ENCODE measurements around the gene SECISBP2L. TPM values are rescaled to one million over a fixed set of nuclear protein-coding genes. Genes with fewer than 3 reads are reported as not detected.

SECISBP2L gene
- polyA plus RNA-seq, 3 donors from 2014 or later = 14.5 to 30.5 (median 15.9) TPM

DNA sequence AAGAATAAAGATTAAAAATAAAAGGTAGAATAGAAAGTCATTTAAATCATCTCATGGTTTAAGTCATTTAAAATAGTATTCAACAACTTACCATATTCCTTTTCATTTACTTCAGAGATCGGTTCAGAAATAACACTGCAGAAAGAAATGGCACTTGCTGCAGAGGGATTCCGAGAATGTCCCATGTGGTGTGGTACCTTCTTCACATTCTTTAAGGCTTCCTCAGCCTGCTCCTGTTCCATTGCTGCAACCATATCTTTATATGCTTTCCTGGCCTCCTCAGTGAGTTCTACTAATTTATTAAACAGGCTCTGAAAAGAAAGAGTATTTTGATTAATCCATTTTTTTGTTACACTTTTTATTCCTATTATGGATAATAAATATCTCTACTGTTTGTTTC, 50.0 kb downstream of the SECISBP2L start:
- Mint-ChIP-seq H3K27me3 (ENCODE audit: low read depth in 3 of 3) (peaks cover 0 to 1% (median 0%) of the 10 kb centered on the region in 3 donors), H3K4me3 (no peak overlapping the region), H3K36me3 (peaks cover 29 to 56% (median 39%) of the 10 kb centered on the region in 3 donors), H3K4me1 (no peaks in the 10 kb centered on the region), H3K27ac (no peak overlapping the region), H3K9me3 (no peaks in the 10 kb centered on the region)
- no peak for DNase-seq

GRCh38 chr15:48993380-48993779, 52.9 kb downstream of the SECISBP2L start:
- H3K36me3 Mint-ChIP-seq = peaks cover 19 to 45% (median 29%) of the 10 kb centered on the region in 3 donors
- peaks cover 0 to 1% (median 0%) of the 10 kb centered on the region in 3 donors for H3K27me3 Mint-ChIP-seq (ENCODE audit: low read depth in 3 of 3)
- no peak overlapping the region for H3K4me3 Mint-ChIP-seq
- no peaks in the 10 kb centered on the region for H3K4me1 Mint-ChIP-seq
- DNase-seq = no peak
- no peaks in the 10 kb centered on the region for H3K9me3 Mint-ChIP-seq
- H3K27ac Mint-ChIP-seq = no peak overlapping the region

DNA sequence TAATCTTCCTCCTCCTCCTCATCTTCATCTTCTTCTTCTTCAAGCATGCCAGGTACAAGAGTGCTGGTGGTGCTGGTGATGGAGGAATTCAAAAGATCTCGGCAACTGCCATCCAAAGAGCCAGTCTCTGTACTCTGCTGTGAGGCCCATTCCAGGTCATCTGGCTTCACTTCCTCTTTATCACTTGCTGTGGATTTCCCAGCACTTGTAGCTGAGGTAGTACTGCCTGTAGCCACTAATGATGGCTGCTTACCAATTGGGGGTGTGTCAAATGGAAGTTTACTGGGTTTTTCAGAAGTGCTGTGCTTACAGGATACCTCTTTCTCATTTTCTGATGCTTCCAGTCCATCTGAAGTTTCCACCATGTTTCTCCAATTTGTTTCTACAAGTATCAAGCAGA, 53.7 kb downstream of the SECISBP2L start:
- peaks cover 17 to 47% (median 29%) of the 10 kb centered on the region in 3 donors for H3K36me3 Mint-ChIP-seq
- peaks cover 0 to 1% (median 0%) of the 10 kb centered on the region in 3 donors for H3K27me3 Mint-ChIP-seq (ENCODE audit: low read depth in 3 of 3)
- no peak for DNase-seq
- no peak overlapping the region for H3K4me3 Mint-ChIP-seq
- peak overlapping the region in 1 of 6 donors; percentile 21 for H3K27ac Mint-ChIP-seq
- no peaks in the 10 kb centered on the region for H3K4me1 Mint-ChIP-seq
- H3K9me3 Mint-ChIP-seq = no peaks in the 10 kb centered on the region

DNA sequence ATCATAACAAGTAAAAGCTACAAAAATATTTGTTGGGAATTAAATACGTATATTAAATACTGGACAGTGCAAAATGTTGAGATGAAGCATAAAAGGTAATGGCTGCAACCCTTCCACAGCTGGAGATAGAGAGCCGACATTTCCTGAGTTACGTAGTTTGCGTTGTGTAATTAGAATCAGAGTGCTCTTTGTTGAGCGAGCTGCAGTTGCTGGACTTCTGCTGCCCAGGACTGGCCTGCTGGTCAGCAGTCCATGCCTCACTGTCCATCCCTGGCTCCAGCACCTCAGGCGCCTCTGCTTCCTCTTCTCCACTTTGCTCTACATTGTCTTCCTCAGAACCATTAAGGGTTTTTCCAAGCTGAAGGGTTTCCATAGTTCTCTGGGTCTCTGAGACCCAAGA, 54.1 kb downstream of the SECISBP2L start:
- Mint-ChIP-seq H3K4me3 (no peak overlapping the region), H3K36me3 (peaks cover 15 to 43% (median 27%) of the 10 kb centered on the region in 3 donors), H3K9me3 (no peaks in the 10 kb centered on the region), H3K27ac (no peak overlapping the region), H3K4me1 (no peaks in the 10 kb centered on the region), H3K27me3 (ENCODE audit: low read depth in 3 of 3) (peaks cover 0 to 1% (median 0%) of the 10 kb centered on the region in 3 donors)
- no peak for DNase-seq

GRCh38 chr15:48989170-48989569, 57.1 kb downstream of the SECISBP2L start:
- Mint-ChIP-seq H3K4me1 (no peaks in the 10 kb centered on the region), H3K27me3 (ENCODE audit: low read depth in 3 of 3) (no peaks in the 10 kb centered on the region), H3K4me3 (no peak overlapping the region), H3K9me3 (no peaks in the 10 kb centered on the region), H3K27ac (no peak overlapping the region), H3K36me3 (peaks cover 7 to 26% (median 18%) of the 10 kb centered on the region in 3 donors)
- no peak for DNase-seq

DNA sequence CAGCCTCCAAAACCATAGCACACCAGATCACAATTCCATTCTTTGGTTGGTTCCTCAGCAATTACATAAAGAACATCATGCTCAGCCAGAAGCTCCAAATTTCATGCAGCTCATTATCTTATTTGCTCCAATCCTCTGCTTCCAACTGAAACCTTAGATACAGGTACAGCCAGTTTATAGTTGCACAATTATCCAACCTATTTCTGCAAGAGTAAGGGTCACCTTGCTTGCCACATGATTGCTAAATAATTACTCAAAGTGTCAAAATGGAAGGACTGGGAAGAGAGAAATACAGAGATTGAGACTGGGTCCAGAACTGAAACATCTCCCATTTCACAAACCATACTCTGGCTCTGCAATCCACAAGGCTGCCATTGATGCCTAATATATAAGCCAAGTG, 59.1 kb downstream of the SECISBP2L start:
- no peak overlapping the region for H3K27ac Mint-ChIP-seq
- no peaks in the 10 kb centered on the region for H3K4me1 Mint-ChIP-seq
- no peaks in the 10 kb centered on the region for H3K27me3 Mint-ChIP-seq (ENCODE audit: low read depth in 3 of 3)
- no peak overlapping the region for H3K4me3 Mint-ChIP-seq
- DNase-seq = no peak
- H3K9me3 Mint-ChIP-seq = no peaks in the 10 kb centered on the region
- peaks cover 0 to 15% (median 2%) of the 10 kb centered on the region in 3 donors for H3K36me3 Mint-ChIP-seq

DNA sequence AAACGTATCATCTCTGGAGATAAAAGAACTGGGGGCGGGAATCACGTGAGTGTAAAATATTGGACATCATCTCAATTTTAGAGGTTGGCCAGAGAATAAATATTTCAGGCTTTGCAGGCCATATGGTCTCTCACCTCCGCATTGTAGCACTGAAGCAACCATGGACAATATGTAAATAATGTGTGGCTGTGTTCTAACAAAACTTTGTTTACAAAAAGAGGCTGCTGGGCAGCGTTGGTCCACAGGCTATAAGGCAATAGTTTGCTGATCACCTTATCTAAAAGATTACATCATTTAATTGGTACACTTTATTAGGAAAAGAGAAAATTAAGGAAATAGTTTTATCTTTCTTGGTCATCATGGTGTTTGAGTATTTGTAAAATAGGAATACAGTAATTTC, 60.0 kb downstream of the SECISBP2L start:
- Mint-ChIP-seq H3K4me3 (no peak overlapping the region), H3K9me3 (no peaks in the 10 kb centered on the region), H3K27me3 (ENCODE audit: low read depth in 3 of 3) (peaks cover 0 to 3% (median 0%) of the 10 kb centered on the region in 3 donors), H3K27ac (no peak overlapping the region), H3K36me3 (peaks cover 0 to 11% (median 0%) of the 10 kb centered on the region in 3 donors), H3K4me1 (no peaks in the 10 kb centered on the region)
- no peak for DNase-seq

- H3K36me3 Mint-ChIP-seq = peaks cover 0 to 7% (median 0%) of the 10 kb centered on the region in 3 donors
- DNase-seq = no peak
- H3K4me3 Mint-ChIP-seq = no peak overlapping the region
- no peaks in the 10 kb centered on the region for H3K9me3 Mint-ChIP-seq
- H3K4me1 Mint-ChIP-seq = no peaks in the 10 kb centered on the region
- H3K27me3 Mint-ChIP-seq (ENCODE audit: low read depth in 3 of 3) = peaks cover 0 to 4% (median 0%) of the 10 kb centered on the region in 3 donors
- H3K27ac Mint-ChIP-seq = no peak overlapping the region
Observed at GRCh38 chr15:48985516-48985915, 60.7 kb downstream of the SECISBP2L start.

- H3K4me3 Mint-ChIP-seq = no peak overlapping the region
- H3K27ac Mint-ChIP-seq = no peak overlapping the region
- H3K27me3 Mint-ChIP-seq (ENCODE audit: low read depth in 3 of 3) = peaks cover 0 to 4% (median 1%) of the 10 kb centered on the region in 3 donors
- DNase-seq = no peak
- no peaks in the 10 kb centered on the region for H3K9me3 Mint-ChIP-seq
- no peaks in the 10 kb centered on the region for H3K4me1 Mint-ChIP-seq
- peaks cover 0 to 4% (median 0%) of the 10 kb centered on the region in 3 donors for H3K36me3 Mint-ChIP-seq
Observed at GRCh38 chr15:48984811-48985352, 61.4 kb downstream of the SECISBP2L start.

DNA sequence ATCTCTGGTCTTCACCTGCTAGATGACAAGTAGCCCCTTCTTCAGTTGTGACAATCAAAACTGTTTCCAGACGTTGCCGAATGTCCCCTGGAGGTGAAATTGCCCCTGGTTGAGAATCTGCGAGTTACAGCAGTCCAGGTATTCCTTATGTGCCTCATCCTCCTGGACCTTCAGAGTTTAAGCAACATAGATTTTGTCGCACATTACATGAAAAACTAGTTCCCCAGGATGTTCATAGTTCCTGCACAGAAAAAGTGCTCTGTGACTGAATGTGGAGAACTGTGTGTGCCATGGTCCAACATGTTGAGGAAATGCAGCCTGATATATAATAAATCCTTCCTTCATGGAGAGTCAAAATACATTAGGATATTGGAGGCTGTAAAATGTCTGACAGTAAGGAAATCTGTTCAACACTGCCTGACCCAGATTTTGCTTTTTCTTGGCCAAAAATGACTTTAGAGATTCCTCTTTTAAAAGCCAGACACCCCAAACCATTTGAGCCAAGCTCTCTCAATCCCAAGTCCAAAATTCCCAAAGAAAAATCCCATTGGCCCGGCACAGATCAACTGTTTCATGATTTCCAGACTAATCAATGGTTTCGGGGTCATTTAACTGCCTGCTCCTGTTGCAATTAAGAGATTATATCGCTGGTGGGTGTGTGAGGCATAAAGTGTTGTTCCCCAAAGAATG, 62.1 kb downstream of the SECISBP2L start:
- Mint-ChIP-seq H3K9me3 (no peaks in the 10 kb centered on the region), H3K27me3 (ENCODE audit: low read depth in 3 of 3) (peaks cover 0 to 4% (median 4%) of the 10 kb centered on the region in 3 donors), H3K4me3 (no peak overlapping the region), H3K36me3 (peaks cover 0 to 4% (median 0%) of the 10 kb centered on the region in 3 donors), H3K4me1 (no peaks in the 10 kb centered on the region), H3K27ac (no peak overlapping the region)
- no peak for DNase-seq

- no peak overlapping the region for H3K27ac Mint-ChIP-seq
- no peaks in the 10 kb centered on the region for H3K9me3 Mint-ChIP-seq
- no peaks in the 10 kb centered on the region for H3K4me1 Mint-ChIP-seq
- no peak overlapping the region for H3K4me3 Mint-ChIP-seq
- H3K27me3 Mint-ChIP-seq (ENCODE audit: low read depth in 3 of 3) = peaks cover 0 to 4% (median 4%) of the 10 kb centered on the region in 3 donors
- H3K36me3 Mint-ChIP-seq = peaks cover 0 to 2% (median 0%) of the 10 kb centered on the region in 3 donors
- no peak for DNase-seq
Observed at GRCh38 chr15:48983300-48983699, 62.9 kb downstream of the SECISBP2L start.

GRCh38 chr15:48981941-48982340, 64.3 kb downstream of the SECISBP2L start:
- no peak for DNase-seq
- Mint-ChIP-seq H3K36me3 (no peaks in the 10 kb centered on the region), H3K9me3 (no peaks in the 10 kb centered on the region), H3K4me3 (no peak overlapping the region), H3K27ac (no peak overlapping the region), H3K27me3 (ENCODE audit: low read depth in 3 of 3) (peaks cover 0 to 6% (median 4%) of the 10 kb centered on the region in 3 donors), H3K4me1 (no peaks in the 10 kb centered on the region)

DNA sequence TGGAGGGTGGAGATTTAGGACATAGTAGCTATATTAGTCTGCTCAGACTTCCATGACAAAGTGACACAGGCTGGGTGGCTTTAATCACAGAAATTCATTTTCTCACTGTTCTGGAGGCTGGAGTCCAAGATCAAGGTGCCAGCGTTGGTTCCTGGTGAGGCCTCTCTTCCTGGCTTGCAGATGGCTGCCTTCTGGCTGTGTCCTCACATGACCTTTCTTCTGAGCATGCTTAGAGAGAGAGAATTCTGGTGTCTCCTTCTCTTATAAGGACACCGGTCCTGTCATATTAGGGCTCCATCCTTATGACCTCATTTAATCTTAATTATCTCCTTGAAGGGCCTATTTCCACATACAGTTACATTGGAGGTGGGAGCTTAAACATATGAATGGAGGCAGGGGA, 67.6 kb downstream of the SECISBP2L start:
- DNase-seq = no peak
- Mint-ChIP-seq H3K4me1 (peaks cover 6 to 7% of the 10 kb centered on the region in 2 donors), H3K9me3 (no peaks in the 10 kb centered on the region), H3K27me3 (ENCODE audit: low read depth in 3 of 3) (peaks cover 0 to 9% (median 4%) of the 10 kb centered on the region in 3 donors), H3K27ac (no peak overlapping the region), H3K36me3 (no peaks in the 10 kb centered on the region), H3K4me3 (no peak overlapping the region)

DNA sequence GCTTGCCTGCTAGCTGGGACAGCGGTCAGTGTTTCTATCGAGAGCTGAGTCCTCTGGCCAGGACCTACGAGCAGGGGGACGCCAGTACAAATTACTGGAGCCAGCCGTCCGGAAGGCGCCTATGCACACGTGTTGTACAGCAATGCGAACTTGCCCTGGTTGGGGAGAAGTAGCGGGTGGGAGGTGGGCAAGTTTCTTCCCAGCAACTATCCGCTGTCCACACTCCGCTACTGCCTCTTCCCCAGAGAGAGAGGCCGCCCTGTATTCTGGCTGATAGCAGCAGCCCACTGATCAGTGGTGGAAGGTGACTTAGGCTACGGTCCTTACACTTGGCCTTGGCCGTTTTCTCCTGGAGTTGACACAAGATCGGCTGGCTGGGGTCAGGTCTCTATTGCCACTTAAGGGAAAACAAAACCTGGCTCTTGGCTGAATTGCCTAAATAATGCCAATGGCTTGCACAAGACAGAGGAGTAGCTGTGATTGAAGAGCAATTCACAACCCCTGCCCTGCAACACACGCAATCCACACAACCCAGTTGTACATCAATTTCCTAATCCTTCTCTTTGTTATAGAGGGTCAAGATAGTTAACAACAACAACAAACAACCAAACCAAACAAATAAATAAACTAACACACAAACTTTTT, 69.7 kb downstream of the SECISBP2L start:
- Mint-ChIP-seq H3K27me3 (ENCODE audit: low read depth in 3 of 3) (peaks cover 0 to 9% (median 4%) of the 10 kb centered on the region in 3 donors), H3K4me1 (peaks cover 6 to 7% of the 10 kb centered on the region in 2 donors), H3K4me3 (peak overlapping the region; percentile 42 to 70 (median 65)), H3K36me3 (no peaks in the 10 kb centered on the region), H3K9me3 (no peaks in the 10 kb centered on the region), H3K27ac (no peak overlapping the region)
- no peak for DNase-seq
